ENCODE data around the gene ASTN2. TPM values are rescaled to one million over a fixed set of nuclear protein-coding genes. Genes with fewer than 3 reads are reported as not detected.
A peak's percentile ranks its signal among the peaks of the same experiment; 100 is the strongest.

Gene ASTN2
- total RNA-seq, 1 experiment from 2014 or later = 25.2 TPM

DNA sequence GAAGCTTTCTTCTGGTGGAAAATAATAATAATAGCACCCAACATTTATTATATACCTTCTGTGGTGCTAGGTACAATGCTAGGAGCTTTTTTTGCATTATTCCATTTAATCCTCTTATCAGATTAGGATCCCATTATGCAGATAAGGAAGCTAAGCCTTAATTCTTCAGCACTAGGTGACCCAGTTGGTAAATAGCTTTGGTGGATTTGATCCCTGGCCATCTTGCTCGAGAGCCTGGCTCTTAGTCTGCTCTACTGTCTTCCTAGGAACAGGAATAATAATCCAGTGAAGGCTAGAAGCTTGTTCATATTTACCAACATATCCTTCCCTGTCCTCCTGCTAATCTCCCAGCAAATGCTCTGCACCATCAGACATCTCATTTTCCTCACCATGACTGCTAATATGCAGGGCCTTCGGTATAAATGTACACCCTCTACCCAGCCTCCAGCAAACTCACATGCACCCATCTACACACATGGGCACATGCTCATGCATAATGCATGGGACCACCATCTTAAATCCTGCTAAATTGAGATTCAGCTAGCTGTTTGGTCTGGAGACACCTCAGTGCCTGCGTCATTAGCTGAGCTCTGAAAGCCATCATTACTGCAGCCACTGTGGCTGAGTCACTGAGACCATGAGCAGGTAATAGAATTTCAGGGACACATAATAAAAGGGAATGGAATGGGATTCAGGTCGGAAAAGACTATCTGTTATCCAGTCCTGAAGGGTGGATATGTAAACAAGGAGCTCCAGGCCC lies 640.3 kb downstream of the ASTN2 start:
- no peak for DNase-seq (ENCODE audit: low spot score)
- in situ Hi-C loops (cut with HindIII; ENCODE audit: low sequenced_read_pairs) = no loop called here

GRCh38 chr9:116767219-116767618 lies 647.6 kb downstream of the ASTN2 start:
- no peak for DNase-seq (ENCODE audit: low spot score)
- in situ Hi-C loops (cut with HindIII; ENCODE audit: low sequenced_read_pairs) = no loop called here

DNA sequence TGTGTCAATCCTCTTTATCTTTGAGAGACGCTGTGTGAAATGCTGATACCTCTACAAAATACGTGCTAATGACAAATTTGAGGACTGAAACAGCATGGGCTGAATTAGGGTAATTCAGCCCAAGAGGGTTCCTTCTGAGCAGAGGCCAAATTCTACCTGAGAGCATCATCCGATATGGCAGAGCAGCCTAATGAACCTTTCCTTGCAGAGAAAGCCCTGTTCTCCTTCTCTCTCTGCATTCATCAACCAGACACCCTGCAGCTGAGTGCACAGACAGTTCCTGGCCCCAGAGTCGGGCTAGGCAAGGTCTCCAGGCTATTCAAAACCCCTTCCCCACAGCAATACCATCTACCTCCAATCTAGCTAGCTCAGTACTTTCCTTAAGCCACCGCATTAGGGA lies 649.8 kb downstream of the ASTN2 start:
- peak; percentile 52 for DNase-seq (ENCODE audit: low spot score)
- in situ Hi-C loops (cut with HindIII; ENCODE audit: low sequenced_read_pairs) = no loop called here

- DNase-seq (ENCODE audit: low spot score) = no peak
- in situ Hi-C loops (cut with HindIII; ENCODE audit: low sequenced_read_pairs) = loop anchor here (5.0 kb wide), 1 partner anchor 36 kb away; no protein-coding TSS in a partner anchor
Observed at GRCh38 chr9:116763770-116764169, 651.1 kb downstream of the ASTN2 start.

GRCh38 chr9:116760636-116761035 lies 654.2 kb downstream of the ASTN2 start:
- in situ Hi-C loops (cut with HindIII; ENCODE audit: low sequenced_read_pairs) = loop anchor here (5.0 kb wide), 1 partner anchor 33 kb away; no protein-coding TSS in a partner anchor
- DNase-seq (ENCODE audit: low spot score) = no peak

DNA sequence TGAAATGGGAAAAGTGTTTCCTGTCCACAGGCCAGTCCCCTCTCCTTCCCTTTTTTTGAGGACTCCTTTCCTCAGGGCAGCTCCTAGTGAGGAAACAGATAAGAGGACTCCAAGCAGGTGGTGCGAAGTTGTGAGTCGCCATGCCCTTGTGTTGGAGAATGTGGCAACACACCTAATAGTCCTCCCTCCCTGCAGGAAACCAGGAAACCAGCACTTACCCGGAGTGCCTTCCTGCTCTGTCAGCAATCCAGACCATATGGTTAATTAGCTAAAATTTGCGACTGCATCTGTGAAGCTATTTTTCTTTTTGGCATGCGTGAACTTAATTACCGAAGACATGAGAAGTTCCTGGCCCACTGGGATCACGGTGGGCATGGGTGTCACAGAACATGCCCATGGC lies 657.8 kb downstream of the ASTN2 start:
- in situ Hi-C loops (cut with HindIII; ENCODE audit: low sequenced_read_pairs) = no loop called here

DNA sequence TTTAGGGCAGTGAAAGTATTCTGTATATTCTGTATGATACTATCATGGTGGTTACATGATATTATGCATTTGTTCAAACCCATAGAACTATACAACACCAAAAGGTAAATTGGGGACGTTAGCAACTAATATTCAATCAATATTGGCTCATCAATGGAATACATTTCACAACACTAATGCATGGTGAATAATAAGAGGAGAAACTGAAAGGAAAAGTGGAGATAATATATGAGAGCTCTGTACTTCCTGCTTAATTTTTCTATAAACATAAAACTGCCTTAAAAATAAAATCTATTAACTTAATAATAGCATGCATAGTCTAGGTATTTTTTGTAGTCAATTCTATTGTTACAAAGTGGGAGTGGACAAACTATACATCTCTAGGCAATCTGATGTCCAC lies 661.5 kb downstream of the ASTN2 start:
- no peak for DNase-seq (ENCODE audit: low spot score)
- in situ Hi-C loops (cut with HindIII; ENCODE audit: low sequenced_read_pairs) = no loop called here

More for the DNA sequence above, 657.8 kb downstream of the ASTN2 start:
- peak; percentile 97 for DNase-seq (ENCODE audit: low spot score)

GRCh38 chr9:116750510-116750909 lies 664.3 kb downstream of the ASTN2 start:
- in situ Hi-C loops (cut with HindIII; ENCODE audit: low sequenced_read_pairs) = no loop called here
- DNase-seq (ENCODE audit: low spot score) = peak; percentile 56

GRCh38 chr9:116749772-116750171 lies 665.1 kb downstream of the ASTN2 start:
- DNase-seq (ENCODE audit: low spot score) = no peak
- in situ Hi-C loops (cut with HindIII; ENCODE audit: low sequenced_read_pairs) = no loop called here

DNA sequence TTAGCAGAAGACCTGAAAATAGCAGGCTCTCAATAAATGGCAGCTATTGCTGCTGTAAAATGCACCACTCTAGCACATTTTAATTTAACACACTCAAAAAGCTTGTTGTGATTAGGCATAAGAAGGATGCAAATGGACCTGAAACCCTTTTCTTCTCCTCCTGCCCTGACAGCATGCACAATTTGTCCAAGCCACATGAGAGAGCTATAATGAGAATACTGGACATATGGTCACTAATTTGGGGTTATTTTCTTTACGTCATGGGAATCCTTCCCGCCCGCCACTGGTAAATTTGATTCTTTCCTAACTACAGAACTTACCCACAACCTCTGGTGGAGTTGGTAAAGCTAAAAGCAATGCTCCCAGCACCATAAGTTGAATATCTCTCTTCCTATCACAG lies 665.7 kb downstream of the ASTN2 start:
- in situ Hi-C loops (cut with HindIII; ENCODE audit: low sequenced_read_pairs) = no loop called here
- DNase-seq (ENCODE audit: low spot score) = peak; percentile 76

GRCh38 chr9:116741742-116742141 lies 673.1 kb downstream of the ASTN2 start:
- in situ Hi-C loops (cut with HindIII; ENCODE audit: low sequenced_read_pairs) = no loop called here
- DNase-seq (ENCODE audit: low spot score) = no peak

GRCh38 chr9:116741086-116741740 lies 673.6 kb downstream of the ASTN2 start:
- in situ Hi-C loops (cut with HindIII; ENCODE audit: low sequenced_read_pairs) = no loop called here
- peak; percentile 72 for DNase-seq (ENCODE audit: low spot score)

GRCh38 chr9:116737152-116737546 lies 677.7 kb downstream of the ASTN2 start:
- in situ Hi-C loops (cut with HindIII; ENCODE audit: low sequenced_read_pairs) = no loop called here
- peak; percentile 88 for DNase-seq (ENCODE audit: low spot score)

DNA sequence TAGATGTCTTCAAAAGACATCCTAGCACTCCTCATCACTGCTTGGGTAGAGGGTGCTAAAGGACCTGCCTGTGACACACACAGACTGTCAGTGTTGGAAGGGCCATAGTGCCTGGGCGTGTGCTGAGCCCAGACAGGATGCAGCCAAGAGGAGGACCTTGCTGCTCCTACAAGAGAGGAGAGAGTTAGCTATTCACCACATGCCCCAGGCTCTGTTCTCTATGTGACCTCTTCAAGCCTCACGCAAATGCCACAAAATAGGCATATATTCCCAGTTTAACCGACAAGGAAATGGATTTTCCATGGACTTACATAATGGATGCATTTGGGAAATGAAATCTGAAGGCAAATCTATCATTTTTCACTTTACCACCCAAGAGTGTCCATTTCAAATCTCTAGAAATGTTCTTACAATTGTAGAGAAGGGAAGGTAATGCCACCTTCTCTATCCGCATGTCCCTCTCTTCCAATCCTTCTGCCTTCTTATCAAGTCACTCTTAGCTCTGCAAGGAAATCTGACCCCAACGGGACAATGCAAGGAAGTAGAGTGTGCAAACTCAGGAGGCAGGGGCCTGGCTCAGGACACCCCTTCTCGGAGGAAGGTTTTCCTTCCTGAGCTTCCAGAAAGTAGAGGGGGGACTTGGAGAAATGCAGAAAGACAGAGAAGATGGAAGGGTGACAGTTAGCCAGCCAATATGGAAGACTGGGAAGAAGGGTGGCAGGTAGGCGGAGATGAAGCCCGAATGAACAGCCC lies 678.3 kb downstream of the ASTN2 start:
- DNase-seq (ENCODE audit: low spot score) = no peak
- in situ Hi-C loops (cut with HindIII; ENCODE audit: low sequenced_read_pairs) = no loop called here

GRCh38 chr9:116733010-116733641 lies 681.7 kb downstream of the ASTN2 start:
- in situ Hi-C loops (cut with HindIII; ENCODE audit: low sequenced_read_pairs) = no loop called here
- no peak for DNase-seq (ENCODE audit: low spot score)

GRCh38 chr9:116726602-116727001 lies 688.3 kb downstream of the ASTN2 start:
- in situ Hi-C loops (cut with HindIII; ENCODE audit: low sequenced_read_pairs) = loop anchor here (5.0 kb wide), 1 partner anchor 36 kb away; no protein-coding TSS in a partner anchor

GRCh38 chr9:116724123-116724522 lies 690.7 kb downstream of the ASTN2 start:
- no peak for DNase-seq (ENCODE audit: low spot score)
- in situ Hi-C loops (cut with HindIII; ENCODE audit: low sequenced_read_pairs) = no loop called here

More at GRCh38 chr9:116726602-116727001, 688.3 kb downstream of the ASTN2 start:
- no peak for DNase-seq (ENCODE audit: low spot score)

DNA sequence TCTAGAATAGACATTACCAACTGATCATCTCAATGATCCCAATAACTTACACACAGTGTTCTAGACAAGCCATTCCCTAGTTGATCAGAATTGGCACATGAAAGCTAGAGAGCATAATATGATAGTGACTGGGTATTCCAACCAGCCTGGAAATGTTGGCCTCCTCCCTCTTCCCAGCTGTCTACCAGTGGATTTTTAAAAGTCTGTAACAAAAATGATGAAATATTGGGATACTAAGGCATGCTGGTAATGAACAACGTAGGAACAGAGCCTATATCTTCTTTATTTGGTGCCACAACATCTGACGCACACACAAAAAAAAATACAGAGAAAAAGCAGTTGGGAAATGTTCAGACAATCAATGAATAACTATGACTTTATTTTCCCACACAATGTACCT lies 692.9 kb downstream of the ASTN2 start:
- no peak for DNase-seq (ENCODE audit: low spot score)
- in situ Hi-C loops (cut with HindIII; ENCODE audit: low sequenced_read_pairs) = no loop called here

DNA sequence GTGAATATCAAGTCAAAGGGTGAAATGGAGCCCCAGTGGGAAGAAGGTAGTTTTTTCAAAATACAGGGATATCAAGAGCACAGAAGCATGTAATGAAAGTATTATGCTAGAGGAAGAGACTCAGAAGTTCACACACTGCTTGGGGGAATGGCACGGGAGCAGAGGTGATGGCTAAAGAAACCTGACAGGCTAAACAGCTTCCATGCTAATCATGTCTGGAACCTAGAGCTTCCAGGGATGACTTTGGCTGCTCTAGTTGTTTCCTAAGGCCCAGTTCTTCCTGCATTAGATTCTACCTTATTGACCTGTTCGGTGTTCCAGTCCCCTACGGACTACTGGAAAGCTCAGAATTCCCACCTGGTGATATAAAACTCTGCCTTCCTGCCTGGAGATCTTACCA lies 693.4 kb downstream of the ASTN2 start:
- in situ Hi-C loops (cut with HindIII; ENCODE audit: low sequenced_read_pairs) = no loop called here
- DNase-seq (ENCODE audit: low spot score) = no peak
